Hepatic stellate cell (primary cell): ENCODE results near the gene HES3.

Experiments
- DNase-seq: peaks from one replicate; pipeline ENCODE4 v3.0.0; 2011; ENCODE audit warnings: low spot score

HES3 gene

GRCh38 chr1:6279613-6280383, 35.8 kb downstream of the HES3 start:
- DNase-seq, result no peak

GRCh38 chr1:6280761-6281451, 36.9 kb downstream of the HES3 start:
- peak; percentile 43 for DNase-seq

GRCh38 chr1:6281511-6282402, 37.8 kb downstream of the HES3 start:
- DNase-seq, result no peak

- no peak for DNase-seq
Measured at GRCh38 chr1:6282577-6283270, 38.7 kb downstream of the HES3 start.

GRCh38 chr1:6285336-6285735, 41.4 kb downstream of the HES3 start:
- no peak for DNase-seq

GRCh38 chr1:6286266-6286665, 42.3 kb downstream of the HES3 start:
- no peak for DNase-seq

GRCh38 chr1:6287029-6287428, 43.0 kb downstream of the HES3 start:
- no peak for DNase-seq

GRCh38 chr1:6287431-6287886, 43.5 kb downstream of the HES3 start:
- no peak for DNase-seq

- DNase-seq, result no peak
Measured at GRCh38 chr1:6288026-6288425, 44.0 kb downstream of the HES3 start.

GRCh38 chr1:6288665-6289064, 44.7 kb downstream of the HES3 start:
- no peak for DNase-seq

GRCh38 chr1:6292102-6292501, 48.1 kb downstream of the HES3 start:
- DNase-seq, result no peak

- DNase-seq, result no peak
Measured at GRCh38 chr1:6294080-6294889, 50.3 kb downstream of the HES3 start.

- DNase-seq, result no peak
Measured at GRCh38 chr1:6294890-6295556, 51.0 kb downstream of the HES3 start.
